ENCODE data around the gene NES.

- TF ChIP-seq, protein P1, sequence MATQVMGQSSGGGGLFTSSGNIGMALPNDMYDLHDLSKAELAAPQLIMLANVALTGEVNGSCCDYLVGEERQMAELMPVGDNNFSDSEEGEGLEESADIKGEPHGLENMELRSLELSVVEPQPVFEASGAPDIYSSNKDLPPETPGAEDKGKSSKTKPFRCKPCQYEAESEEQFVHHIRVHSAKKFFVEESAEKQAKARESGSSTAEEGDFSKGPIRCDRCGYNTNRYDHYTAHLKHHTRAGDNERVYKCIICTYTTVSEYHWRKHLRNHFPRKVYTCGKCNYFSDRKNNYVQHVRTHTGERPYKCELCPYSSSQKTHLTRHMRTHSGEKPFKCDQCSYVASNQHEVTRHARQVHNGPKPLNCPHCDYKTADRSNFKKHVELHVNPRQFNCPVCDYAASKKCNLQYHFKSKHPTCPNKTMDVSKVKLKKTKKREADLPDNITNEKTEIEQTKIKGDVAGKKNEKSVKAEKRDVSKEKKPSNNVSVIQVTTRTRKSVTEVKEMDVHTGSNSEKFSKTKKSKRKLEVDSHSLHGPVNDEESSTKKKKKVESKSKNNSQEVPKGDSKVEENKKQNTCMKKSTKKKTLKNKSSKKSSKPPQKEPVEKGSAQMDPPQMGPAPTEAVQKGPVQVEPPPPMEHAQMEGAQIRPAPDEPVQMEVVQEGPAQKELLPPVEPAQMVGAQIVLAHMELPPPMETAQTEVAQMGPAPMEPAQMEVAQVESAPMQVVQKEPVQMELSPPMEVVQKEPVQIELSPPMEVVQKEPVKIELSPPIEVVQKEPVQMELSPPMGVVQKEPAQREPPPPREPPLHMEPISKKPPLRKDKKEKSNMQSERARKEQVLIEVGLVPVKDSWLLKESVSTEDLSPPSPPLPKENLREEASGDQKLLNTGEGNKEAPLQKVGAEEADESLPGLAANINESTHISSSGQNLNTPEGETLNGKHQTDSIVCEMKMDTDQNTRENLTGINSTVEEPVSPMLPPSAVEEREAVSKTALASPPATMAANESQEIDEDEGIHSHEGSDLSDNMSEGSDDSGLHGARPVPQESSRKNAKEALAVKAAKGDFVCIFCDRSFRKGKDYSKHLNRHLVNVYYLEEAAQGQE (IDR thresholded peaks at IDR 0.05; ENCODE audit: insufficient replicate concordance, low read depth): no peak
- TF ChIP-seq CTCF (IDR thresholded peaks at IDR 0.05; ENCODE audit: insufficient read depth, low read length) (peak; percentile 89), POLR2AphosphoS5 (IDR thresholded peaks at IDR 0.05; ENCODE audit: low read depth) (no peak), GABPA (IDR thresholded peaks at IDR 0.05; ENCODE audit: low read depth) (no peak), SPI1 (IDR thresholded peaks at IDR 0.05; ENCODE audit: borderline replicate concordance, low read depth) (no peak)
Observed at GRCh38 chr1:156689035-156689952, 12.1 kb upstream of the NES start.
